Endodermal cell (in vitro differentiated cells): ENCODE data around the gene THSD7B. TPM values are rescaled to one million over a fixed set of nuclear protein-coding genes. Genes with fewer than 3 reads are reported as not detected.

Source experiments
- DNase-seq: peaks from one replicate; pipeline ENCODE4 v3.0.0-alpha.2; 2017
- H3K27ac ChIP-seq: 2 replicates; pipeline ENCODE4 v1.5.1; 2013; ENCODE audit warnings: mild to moderate bottlenecking, low read depth, low read length, moderate library complexity
- H3K27me3 ChIP-seq: 2 replicates; pipeline ENCODE4 v1.6.1; 2013; ENCODE audit warnings: mild to moderate bottlenecking, low read length, moderate library complexity; ENCODE audit not compliant: insufficient read depth, control insufficient read depth, poor library complexity, severe bottlenecking
- H3K36me3 ChIP-seq: 2 replicates; pipeline ENCODE4 v1.7.0; 2013; ENCODE audit warnings: mild to moderate bottlenecking, low read length, moderate library complexity; ENCODE audit not compliant: control insufficient read depth, insufficient read depth
- H3K4me1 ChIP-seq: one replicate; pipeline ENCODE4 v1.7.0; 2013; ENCODE audit warnings: low read length; ENCODE audit not compliant: control insufficient read depth, insufficient read depth
- H3K4me3 ChIP-seq: 2 replicates; pipeline ENCODE4 v1.5.1; 2013; ENCODE audit warnings: mild to moderate bottlenecking, low read length, moderate library complexity
- H3K9ac ChIP-seq: 2 replicates; pipeline ENCODE4 v1.6.1; 2013; ENCODE audit warnings: mild to moderate bottlenecking, low read length, moderate library complexity; ENCODE audit not compliant: poor library complexity, severe bottlenecking; ENCODE audit errors: extremely low read depth
- H3K9me3 ChIP-seq: 2 replicates; pipeline ENCODE4 v1.6.1; 2013; ENCODE audit warnings: mild to moderate bottlenecking, low read length, moderate library complexity; ENCODE audit not compliant: control insufficient read depth
- H3K27ac Mint-ChIP-seq: 2 replicates; pipeline ENCODE4 v1.8.0; 2020; ENCODE audit warnings: mixed read lengths
- H3K27me3 Mint-ChIP-seq: 2 replicates; pipeline ENCODE4 v1.8.0; 2021; ENCODE audit warnings: mild to moderate bottlenecking, mixed read lengths; ENCODE audit not compliant: insufficient read depth
- H3K36me3 Mint-ChIP-seq: 2 replicates; pipeline ENCODE4 v1.8.0; 2020; ENCODE audit warnings: low read depth, mixed read lengths
- H3K4me1 Mint-ChIP-seq: 2 replicates; pipeline ENCODE4 v1.8.0; 2020; ENCODE audit warnings: mixed read lengths
- H3K4me3 Mint-ChIP-seq: 2 replicates; pipeline ENCODE4 v1.8.0; 2020; ENCODE audit warnings: mild to moderate bottlenecking, moderate library complexity, mixed read lengths
- H3K9me3 Mint-ChIP-seq: 2 replicates; pipeline ENCODE4 v1.8.0; 2020; ENCODE audit warnings: mild to moderate bottlenecking, mixed read lengths
- WGBS, 2 experiments: methylation state at CpG; one replicate each; pipeline versions ENCODE4 v1.1.5 to v1.1.7; 2013; ENCODE audit warnings: missing lambda C conversion rate in 2 of 2, mixed read lengths in 1 of 2; ENCODE audit not compliant: insufficient coverage in 1 of 2, insufficient read length in 1 of 2; 5-methylcytosine and 5-hydroxymethylcytosine counted together
- total RNA-seq, 2 donors: library from RNA; stranded (reverse); fragmentation: NEBNext Ultra II Directional in 1 of 2; extraction: Animal tissue kit (Norgen Biotek cat#: 25700) in 1 of 2; gene quantifications; 2 replicates in 1 of 2; 3 replicates in 1 of 2; pipeline ENCODE4 v1.2.1, GENCODE V29; 2021
- TF ChIP-seq, protein P1 (sequence below): fragments of 200-600 bp; sonication (generic); conservative IDR thresholded peaks from 2 replicates; pipeline ENCODE4 v1.5.0; 2021; ENCODE audit warnings: antibody characterized with exemption, mild to moderate bottlenecking

Gene THSD7B
- total RNA-seq, 2 donors from 2014 or later = 1.8 to 2.6 TPM

DNA sequence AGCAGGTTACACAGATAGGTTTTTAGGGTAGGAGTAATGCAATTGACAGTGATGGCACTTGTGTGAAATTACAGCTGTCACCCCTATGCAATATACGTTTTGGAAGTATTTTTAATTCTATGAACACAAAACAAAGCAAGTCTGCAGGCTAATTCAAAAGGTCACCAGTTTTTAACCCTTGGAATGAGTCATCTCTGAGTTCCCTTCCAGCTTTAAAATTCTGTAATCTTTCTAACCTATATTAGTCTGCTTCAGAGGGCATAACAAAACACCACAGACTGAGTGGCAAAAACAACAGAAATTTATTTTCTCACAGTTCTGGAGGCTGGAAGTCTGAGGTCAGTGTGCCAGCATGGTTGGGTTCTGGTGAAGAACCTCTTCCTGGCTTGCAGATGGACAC lies 602.0 kb downstream of the THSD7B start:
- Histone ChIP-seq H3K36me3 (no peaks in the 10 kb centered on the region), H3K27ac (no peak overlapping the region), H3K4me3 (no peak overlapping the region), H3K9ac (no peak overlapping the region), H3K4me1 (no peaks in the 10 kb centered on the region), H3K9me3 (no peaks in the 10 kb centered on the region), H3K27me3 (no peaks in the 10 kb centered on the region)
- 40 to 85% methylated on average over 1 of the region's 1 CpG for WGBS, 2 experiments
- H3K36me3 Mint-ChIP-seq = no peaks in the 10 kb centered on the region
- H3K27ac Mint-ChIP-seq = no peak overlapping the region
- TF ChIP-seq, protein P1, sequence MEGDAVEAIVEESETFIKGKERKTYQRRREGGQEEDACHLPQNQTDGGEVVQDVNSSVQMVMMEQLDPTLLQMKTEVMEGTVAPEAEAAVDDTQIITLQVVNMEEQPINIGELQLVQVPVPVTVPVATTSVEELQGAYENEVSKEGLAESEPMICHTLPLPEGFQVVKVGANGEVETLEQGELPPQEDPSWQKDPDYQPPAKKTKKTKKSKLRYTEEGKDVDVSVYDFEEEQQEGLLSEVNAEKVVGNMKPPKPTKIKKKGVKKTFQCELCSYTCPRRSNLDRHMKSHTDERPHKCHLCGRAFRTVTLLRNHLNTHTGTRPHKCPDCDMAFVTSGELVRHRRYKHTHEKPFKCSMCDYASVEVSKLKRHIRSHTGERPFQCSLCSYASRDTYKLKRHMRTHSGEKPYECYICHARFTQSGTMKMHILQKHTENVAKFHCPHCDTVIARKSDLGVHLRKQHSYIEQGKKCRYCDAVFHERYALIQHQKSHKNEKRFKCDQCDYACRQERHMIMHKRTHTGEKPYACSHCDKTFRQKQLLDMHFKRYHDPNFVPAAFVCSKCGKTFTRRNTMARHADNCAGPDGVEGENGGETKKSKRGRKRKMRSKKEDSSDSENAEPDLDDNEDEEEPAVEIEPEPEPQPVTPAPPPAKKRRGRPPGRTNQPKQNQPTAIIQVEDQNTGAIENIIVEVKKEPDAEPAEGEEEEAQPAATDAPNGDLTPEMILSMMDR = no peak
- H3K4me1 Mint-ChIP-seq = peaks cover 5% of the 10 kb centered on the region
- peaks cover 32% of the 10 kb centered on the region for H3K9me3 Mint-ChIP-seq
- no peak for DNase-seq
- H3K27me3 Mint-ChIP-seq = no peaks in the 10 kb centered on the region
- no peak overlapping the region for H3K4me3 Mint-ChIP-seq

DNA sequence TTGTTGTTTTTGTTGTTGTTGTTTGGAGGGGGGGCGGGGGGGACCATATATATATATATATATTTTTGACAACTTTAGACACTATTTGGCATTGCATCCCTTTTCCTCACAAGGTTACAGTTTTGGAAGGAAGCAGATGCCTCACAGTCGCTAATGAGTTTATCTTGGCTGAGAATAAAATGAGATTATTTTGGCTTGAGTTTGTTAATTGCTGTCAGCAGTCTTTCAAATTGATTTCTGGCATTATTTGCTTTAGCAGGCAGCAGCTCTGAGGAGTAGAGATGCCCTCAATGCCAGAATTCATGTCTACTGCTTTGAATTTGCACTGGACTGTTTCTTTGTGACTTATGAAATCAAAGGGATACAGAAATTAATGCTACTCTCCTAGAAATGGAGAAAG lies 603.8 kb downstream of the THSD7B start:
- no peaks in the 10 kb centered on the region for H3K36me3 Mint-ChIP-seq
- H3K27me3 Mint-ChIP-seq = no peaks in the 10 kb centered on the region
- no peak overlapping the region for H3K27ac Mint-ChIP-seq
- 90 to 100% methylated on average over 1 of the region's 2 CpGs for WGBS, 2 experiments
- Histone ChIP-seq H3K9ac (no peak overlapping the region), H3K4me1 (no peaks in the 10 kb centered on the region), H3K36me3 (no peaks in the 10 kb centered on the region), H3K27me3 (no peaks in the 10 kb centered on the region), H3K9me3 (no peaks in the 10 kb centered on the region), H3K27ac (no peak overlapping the region), H3K4me3 (no peak overlapping the region)
- H3K9me3 Mint-ChIP-seq = peaks cover 18% of the 10 kb centered on the region
- no peak overlapping the region for H3K4me3 Mint-ChIP-seq
- TF ChIP-seq, protein P1 = no peak
- H3K4me1 Mint-ChIP-seq = peaks cover 5% of the 10 kb centered on the region
- no peak for DNase-seq

GRCh38 chr2:137379186-137379585 lies 613.8 kb downstream of the THSD7B start:
- H3K4me1 ChIP-seq = no peaks in the 10 kb centered on the region
- no peak overlapping the region for H3K27ac Mint-ChIP-seq
- 94 to 97% methylated on average over 3 of the region's 3 CpGs for WGBS, 2 experiments

More at GRCh38 chr2:137379186-137379585, 613.8 kb downstream of the THSD7B start:
- H3K4me3 ChIP-seq = no peak overlapping the region
- H3K36me3 ChIP-seq = no peaks in the 10 kb centered on the region
- peaks cover 18% of the 10 kb centered on the region for H3K9me3 ChIP-seq
- DNase-seq = no peak
- Mint-ChIP-seq H3K36me3 (no peaks in the 10 kb centered on the region), H3K4me1 (no peaks in the 10 kb centered on the region), H3K4me3 (no peak overlapping the region), H3K9me3 (peaks cover 20% of the 10 kb centered on the region), H3K27me3 (no peaks in the 10 kb centered on the region)
- H3K27me3 ChIP-seq = no peaks in the 10 kb centered on the region
- no peak overlapping the region for H3K9ac ChIP-seq
- H3K27ac ChIP-seq = no peak overlapping the region
- TF ChIP-seq, protein P1 = no peak
